GM18520 (cell line): ENCODE results near the gene C1GALT1.

Source experiments
- ATAC-seq: cut with Tn5 transposase; IDR thresholded peaks from one replicate; pipeline ENCODE4 v1.9.1; 2021; ENCODE audit not compliant: unreplicated experiment

The C1GALT1 gene

GRCh38 chr7:7265081-7266075, 83.0 kb downstream of the C1GALT1 start:
- no peak for ATAC-seq

GRCh38 chr7:7266257-7266881, 84.0 kb downstream of the C1GALT1 start:
- ATAC-seq, result no peak

- no peak for ATAC-seq
Measured at GRCh38 chr7:7271094-7271874, 88.9 kb downstream of the C1GALT1 start.

GRCh38 chr7:7272294-7272693, 90.0 kb downstream of the C1GALT1 start:
- no peak for ATAC-seq

- no peak for ATAC-seq
Measured at GRCh38 chr7:7274782-7275181, 92.4 kb downstream of the C1GALT1 start.

GRCh38 chr7:7276161-7276560, 93.8 kb downstream of the C1GALT1 start:
- no peak for ATAC-seq

- no peak for ATAC-seq
Measured at GRCh38 chr7:7290429-7291122, 108.2 kb downstream of the C1GALT1 start.

GRCh38 chr7:7292085-7292484, 109.7 kb downstream of the C1GALT1 start:
- ATAC-seq, result no peak

GRCh38 chr7:7292608-7293007, 110.3 kb downstream of the C1GALT1 start:
- ATAC-seq, result no peak

- no peak for ATAC-seq
Measured at GRCh38 chr7:7293092-7293491, 110.7 kb downstream of the C1GALT1 start.

- ATAC-seq, result no peak
Measured at GRCh38 chr7:7294911-7295310, 112.6 kb downstream of the C1GALT1 start.
